MV-4-11 (cell line): ENCODE results near the gene KCNE4.

ENCODE experiments used
- DNase-seq: peaks from one replicate; lab custom pipeline; 2025; lab: John Stamatoyannopoulos, UW

Gene KCNE4

DNA sequence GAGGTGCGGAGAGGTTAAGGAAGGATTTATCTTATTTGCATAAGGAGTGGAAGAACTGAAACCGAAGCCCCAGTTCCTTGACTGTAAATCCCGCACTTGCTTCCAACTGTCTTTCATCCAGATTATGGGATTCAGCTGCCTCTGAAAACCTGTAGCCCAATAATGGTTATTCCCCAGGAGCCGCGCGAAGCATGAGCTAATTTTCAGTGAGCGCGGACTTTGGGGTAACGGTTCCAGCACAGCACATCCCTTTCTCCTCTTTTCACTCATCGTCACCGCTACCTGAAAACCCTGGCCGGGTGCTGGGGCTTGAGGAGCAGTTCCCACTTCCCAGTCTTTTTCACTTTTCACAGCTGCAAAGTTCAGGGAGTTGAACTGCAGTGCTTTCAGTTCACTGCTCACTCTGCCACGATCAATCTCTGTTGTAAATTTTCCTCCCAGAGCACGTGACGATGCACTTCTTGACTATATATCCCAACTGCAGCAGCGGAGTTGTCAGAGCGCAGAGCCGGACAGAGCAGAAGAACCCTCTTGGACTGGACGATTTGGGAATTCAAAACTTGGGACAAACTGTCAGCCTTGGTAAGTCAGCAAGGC, at the start of gene KCNE4:
Gene KCNE4 (plus strand): TSS at position 498 of the 597 bp plus-strand sequence. CDS start 641 bp downstream, outside the sequence.
- DNase-seq, result no peak

GRCh38 chr2:223003191-223003590, 48.8 kb upstream of the KCNE4 start:
- DNase-seq, result no peak

GRCh38 chr2:223005496-223005895, 46.5 kb upstream of the KCNE4 start:
- no peak for DNase-seq

- no peak for DNase-seq
These were observed 44.5 kb upstream of the KCNE4 start for GRCh38 chr2:223007531-223007930.

DNA sequence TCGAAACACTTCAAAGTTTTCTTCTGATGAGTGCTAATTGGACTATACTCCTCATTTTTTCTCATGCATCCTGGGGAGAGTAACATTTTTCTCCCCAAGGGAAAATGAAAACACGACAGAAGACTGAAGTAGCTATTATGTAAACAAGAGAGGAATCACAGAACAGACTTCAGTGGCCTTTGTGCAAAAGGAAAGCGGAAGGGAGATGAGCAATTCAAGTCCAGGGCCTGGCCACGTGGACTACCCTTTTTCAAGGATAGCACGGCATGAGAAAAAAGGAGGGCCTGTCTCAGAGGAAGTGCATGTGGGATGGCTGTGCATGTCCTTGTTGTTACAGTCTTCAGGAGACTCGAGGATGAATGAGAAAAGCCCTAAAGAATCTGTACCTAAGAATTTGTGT, 43.8 kb upstream of the KCNE4 start:
- no peak for DNase-seq

- no peak for DNase-seq
These were observed 43.0 kb upstream of the KCNE4 start for GRCh38 chr2:223008956-223009355.

GRCh38 chr2:223010641-223011040, 41.3 kb upstream of the KCNE4 start:
- DNase-seq, result no peak

DNA sequence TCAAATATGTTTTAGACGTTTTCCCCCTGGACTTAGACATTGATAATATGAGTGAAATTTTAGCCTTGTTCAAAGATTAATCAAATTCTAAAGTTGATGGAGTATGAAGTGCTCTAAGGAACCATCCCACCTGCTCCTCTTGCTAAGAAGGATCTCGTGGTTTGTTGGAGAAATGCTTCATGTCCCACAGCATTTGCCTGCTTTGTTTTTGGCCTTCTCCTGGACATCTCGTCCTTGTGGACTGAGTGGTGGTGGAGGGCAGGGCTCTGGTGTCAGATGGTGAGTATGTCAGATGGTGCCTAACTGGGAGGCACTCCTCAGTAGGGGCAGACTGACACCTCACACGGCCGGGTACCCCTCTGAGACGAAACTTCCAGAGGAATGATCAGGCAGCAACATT, 39.7 kb upstream of the KCNE4 start:
- DNase-seq, result no peak

- no peak for DNase-seq
These were observed 32.5 kb upstream of the KCNE4 start for GRCh38 chr2:223019390-223019930.

GRCh38 chr2:223019987-223020717, 31.8 kb upstream of the KCNE4 start:
- DNase-seq, result no peak

GRCh38 chr2:223020971-223021675, 30.9 kb upstream of the KCNE4 start:
- no peak for DNase-seq

- no peak for DNase-seq
These were observed 25.5 kb upstream of the KCNE4 start for GRCh38 chr2:223026357-223027110.

GRCh38 chr2:223027442-223027841, 24.5 kb upstream of the KCNE4 start:
- no peak for DNase-seq

- no peak for DNase-seq
These were observed 22.7 kb upstream of the KCNE4 start for GRCh38 chr2:223029287-223029686.

- DNase-seq, result no peak
These were observed 19.5 kb upstream of the KCNE4 start for GRCh38 chr2:223032187-223033142.

DNA sequence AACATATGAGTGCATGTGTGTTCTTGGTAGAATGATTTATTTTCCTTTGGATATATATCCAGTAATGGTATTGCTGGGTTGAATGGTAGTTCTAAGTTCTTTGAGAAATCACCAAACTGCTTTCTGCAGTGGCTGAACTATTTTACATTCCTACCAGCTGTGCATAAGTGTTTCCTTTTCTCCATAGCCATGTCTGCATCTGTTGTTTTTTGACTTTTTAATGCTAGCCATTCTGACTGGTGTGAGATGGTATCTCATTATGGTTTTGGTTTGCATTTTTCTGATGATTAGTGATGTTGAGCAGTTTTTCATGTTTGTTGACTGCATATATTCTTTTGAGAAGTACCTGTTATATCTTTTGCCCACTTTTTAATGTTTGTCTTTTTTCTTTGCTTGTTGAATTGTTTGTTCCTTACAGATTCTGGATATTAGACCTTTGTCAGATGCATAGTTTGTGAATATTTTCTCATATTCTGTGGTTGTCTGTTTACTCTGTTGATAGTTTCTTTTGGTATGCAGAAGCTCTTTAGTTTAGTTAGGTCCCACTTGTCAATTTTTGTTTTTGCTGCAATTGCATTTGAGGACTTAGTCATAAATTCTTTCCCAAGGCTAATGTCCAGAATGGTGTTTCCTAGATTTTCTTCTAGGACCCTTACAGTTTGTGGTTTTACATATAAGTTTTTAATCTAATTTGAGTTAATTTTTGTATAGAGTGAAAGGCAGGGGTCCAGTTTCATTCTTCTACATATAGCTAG, 17.6 kb upstream of the KCNE4 start:
- no peak for DNase-seq

GRCh38 chr2:223036790-223037444, 15.1 kb upstream of the KCNE4 start:
- DNase-seq, result no peak

DNA sequence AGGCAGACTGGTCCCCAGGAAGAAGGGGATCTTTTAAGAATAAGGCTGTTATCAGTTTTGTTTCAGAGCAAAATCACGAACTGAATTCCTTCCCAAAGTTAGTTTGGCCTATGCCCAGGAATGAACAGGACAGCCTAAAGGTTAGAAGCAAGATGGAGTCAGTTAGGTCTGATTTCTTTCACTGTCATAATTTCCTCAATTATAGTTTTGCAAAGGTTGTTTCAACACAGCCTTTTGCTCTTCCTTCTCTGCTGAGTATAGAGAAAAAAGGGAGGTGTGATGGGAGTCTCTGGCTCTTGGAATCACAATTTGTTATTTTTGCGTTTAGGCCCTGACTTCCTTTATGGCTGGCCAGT, 14.6 kb upstream of the KCNE4 start:
- DNase-seq, result no peak

- DNase-seq, result no peak
These were observed 12.4 kb upstream of the KCNE4 start for GRCh38 chr2:223039618-223040017.

DNA sequence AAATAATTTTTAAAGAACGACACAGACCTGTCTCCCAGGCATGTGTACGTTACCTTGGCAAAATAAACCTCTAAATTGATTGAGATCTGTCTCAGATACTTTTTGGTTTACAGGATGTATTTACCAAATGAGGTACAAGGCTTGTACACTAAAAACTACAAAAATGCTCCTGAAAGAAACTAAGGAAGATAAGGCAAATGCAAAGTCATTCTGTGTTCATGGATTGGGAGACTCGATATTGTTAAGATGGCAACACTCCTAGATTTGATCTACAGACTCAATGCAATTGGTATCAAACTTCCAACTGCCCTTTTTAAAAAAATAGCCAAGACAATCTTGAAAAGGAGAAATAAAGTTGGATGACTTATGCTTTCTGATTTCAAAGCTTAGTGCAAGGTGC, 11.5 kb upstream of the KCNE4 start:
- no peak for DNase-seq
